ENCODE measurements around the gene CELF4. TPM values are rescaled to one million over a fixed set of nuclear protein-coding genes. Genes with fewer than 3 reads are reported as not detected.
"Not testable (repeated sequence)": the region's sequence is repeated elsewhere in the genome, so short reads cannot be mapped to it uniquely, and the experiment has no call there.

Gene CELF4
- total RNA-seq, 1 experiment from 2014 or later = not detected

- DNase-seq (ENCODE audit: low spot score) = no peak
Observed at GRCh38 chr18:37467002-37467662, 98.5 kb downstream of the CELF4 start.

- DNase-seq (ENCODE audit: low spot score) = no peak
Observed at GRCh38 chr18:37465958-37466357, 99.6 kb downstream of the CELF4 start.

GRCh38 chr18:37464257-37464656 is 101.3 kb downstream of the CELF4 start:
- DNase-seq (ENCODE audit: low spot score) = no peak

GRCh38 chr18:37461329-37461728 is 104.3 kb downstream of the CELF4 start:
- not testable (repeated sequence) for DNase-seq (ENCODE audit: low spot score)

- DNase-seq (ENCODE audit: low spot score) = no peak
Observed at GRCh38 chr18:37460604-37461003, 105.0 kb downstream of the CELF4 start.

GRCh38 chr18:37458697-37459096 is 106.9 kb downstream of the CELF4 start:
- no peak for DNase-seq (ENCODE audit: low spot score)

- no peak for DNase-seq (ENCODE audit: low spot score)
Observed at GRCh38 chr18:37457753-37458152, 107.8 kb downstream of the CELF4 start.

- no peak for DNase-seq (ENCODE audit: low spot score)
Observed at GRCh38 chr18:37457341-37457740, 108.3 kb downstream of the CELF4 start.

- no peak for DNase-seq (ENCODE audit: low spot score)
Observed at GRCh38 chr18:37456873-37457272, 108.7 kb downstream of the CELF4 start.

- DNase-seq (ENCODE audit: low spot score) = no peak
Observed at GRCh38 chr18:37456395-37456794, 109.2 kb downstream of the CELF4 start.

- no peak for DNase-seq (ENCODE audit: low spot score)
Observed at GRCh38 chr18:37453752-37454151, 111.8 kb downstream of the CELF4 start.

- DNase-seq (ENCODE audit: low spot score) = peak; percentile 87
Observed at GRCh38 chr18:37452682-37453385, 112.8 kb downstream of the CELF4 start.

GRCh38 chr18:37452015-37452414 is 113.6 kb downstream of the CELF4 start:
- DNase-seq (ENCODE audit: low spot score) = no peak

- DNase-seq (ENCODE audit: low spot score) = no peak
Observed at GRCh38 chr18:37451239-37451825, 114.3 kb downstream of the CELF4 start.

GRCh38 chr18:37450434-37451132 is 115.0 kb downstream of the CELF4 start:
- no peak for DNase-seq (ENCODE audit: low spot score)

GRCh38 chr18:37449618-37450017 is 116.0 kb downstream of the CELF4 start:
- no peak for DNase-seq (ENCODE audit: low spot score)

GRCh38 chr18:37448946-37449345 is 116.7 kb downstream of the CELF4 start:
- DNase-seq (ENCODE audit: low spot score) = no peak

GRCh38 chr18:37447962-37448888 is 117.4 kb downstream of the CELF4 start:
- DNase-seq (ENCODE audit: low spot score) = no peak

- no peak for DNase-seq (ENCODE audit: low spot score)
Observed at GRCh38 chr18:37445836-37446235, 119.8 kb downstream of the CELF4 start.

- DNase-seq (ENCODE audit: low spot score) = no peak
Observed at GRCh38 chr18:37445368-37445767, 120.2 kb downstream of the CELF4 start.

- no peak for DNase-seq (ENCODE audit: low spot score)
Observed at GRCh38 chr18:37443325-37444055, 122.1 kb downstream of the CELF4 start.

Measured in H4 (cell line).